HTR-8/SVneo (cell line): ENCODE data around the gene EWSR1.

Experiments used
- DNase-seq: peaks from one replicate; pipeline ENCODE4 v3.0.0; 2011; ENCODE audit warnings: low spot score, mixed read lengths; ENCODE audit not compliant: insufficient read length
- FAIRE-seq: peaks from 2 replicates; lab custom pipeline; 2011; peaks lifted over from hg19 to GRCh38; lab: Jason Lieb, UNC

Gene EWSR1

GRCh38 chr22:29300807-29301601 is 32.9 kb downstream of the EWSR1 start:
- FAIRE-seq (no peak), DNase-seq (no peak)

GRCh38 chr22:29301716-29302401 is 33.8 kb downstream of the EWSR1 start:
- no peak for DNase-seq
- no peak for FAIRE-seq

GRCh38 chr22:29302402-29302680 is 34.3 kb downstream of the EWSR1 start:
- DNase-seq (no peak), FAIRE-seq (no peak)

GRCh38 chr22:29302681-29303465 is 34.8 kb downstream of the EWSR1 start:
- no peak for DNase-seq
- no peak for FAIRE-seq

GRCh38 chr22:29305836-29306174 is 37.7 kb downstream of the EWSR1 start:
- FAIRE-seq (no peak), DNase-seq (no peak)

- no peak for FAIRE-seq
- DNase-seq, result peak; percentile 81
Measured at GRCh38 chr22:29306175-29306834, 38.2 kb downstream of the EWSR1 start, which contains the start of gene GAS2L1. Gene GAS2L1 (plus strand): TSS chr22:29306650. CDS start chr22:29308106, 1,456 bp downstream.

- DNase-seq (peak; percentile 57), FAIRE-seq (no peak)
Measured at GRCh38 chr22:29306835-29307595, 38.9 kb downstream of the EWSR1 start.

- FAIRE-seq (no peak), DNase-seq (no peak)
Measured at GRCh38 chr22:29307596-29308147, 39.6 kb downstream of the EWSR1 start.

GRCh38 chr22:29308148-29308790 is 40.2 kb downstream of the EWSR1 start:
- FAIRE-seq, result no peak

GRCh38 chr22:29308791-29309262 is 40.8 kb downstream of the EWSR1 start:
- DNase-seq, result no peak
- no peak for FAIRE-seq

More at GRCh38 chr22:29308148-29308790, 40.2 kb downstream of the EWSR1 start:
- DNase-seq, result no peak

GRCh38 chr22:29309332-29310064 is 41.4 kb downstream of the EWSR1 start:
- no peak for FAIRE-seq

GRCh38 chr22:29310065-29310862 is 42.2 kb downstream of the EWSR1 start:
- DNase-seq, result no peak
- FAIRE-seq, result no peak

More at GRCh38 chr22:29309332-29310064, 41.4 kb downstream of the EWSR1 start:
- DNase-seq, result no peak

GRCh38 chr22:29310863-29311339 is 42.8 kb downstream of the EWSR1 start:
- DNase-seq (peak; percentile 91), FAIRE-seq (no peak)

- FAIRE-seq (no peak), DNase-seq (no peak)
Measured at GRCh38 chr22:29311464-29312217, 43.6 kb downstream of the EWSR1 start.

GRCh38 chr22:29312218-29313125 is 44.4 kb downstream of the EWSR1 start:
- no peak for FAIRE-seq

More at GRCh38 chr22:29312218-29313125, 44.4 kb downstream of the EWSR1 start:
- no peak for DNase-seq
